ENCODE data around the gene HM13.
"Not testable (repeated sequence)": the region's sequence is repeated elsewhere in the genome, so short reads cannot be mapped to it uniquely, and the experiment has no call there.

Gene HM13

GRCh38 chr20:31604567-31605030 lies 90.4 kb downstream of the HM13 start:
- Histone ChIP-seq H3K79me2 (ENCODE audit: control insufficient read depth, insufficient read depth, low read length, unreplicated experiment) (peaks cover 31% of the 10 kb centered on the region), H3K4me3 (ENCODE audit: low read depth, low read length) (peak overlapping the region; percentile 81), H2AFZ (ENCODE audit: low read length, unreplicated experiment) (no peak overlapping the region), H3K27ac (ENCODE audit: low read depth, low read length) (peak overlapping the region; percentile 100), H3K36me3 (ENCODE audit: insufficient read depth, low read length) (peaks cover 11% of the 10 kb centered on the region; the same call in 1 of the 2 replicates), H3K4me1 (ENCODE audit: control insufficient read depth, insufficient read depth, low read length, unreplicated experiment) (peaks cover 41% of the 10 kb centered on the region), H3K27me3 (ENCODE audit: insufficient read depth, low read length) (no peaks in the 10 kb centered on the region)

DNA sequence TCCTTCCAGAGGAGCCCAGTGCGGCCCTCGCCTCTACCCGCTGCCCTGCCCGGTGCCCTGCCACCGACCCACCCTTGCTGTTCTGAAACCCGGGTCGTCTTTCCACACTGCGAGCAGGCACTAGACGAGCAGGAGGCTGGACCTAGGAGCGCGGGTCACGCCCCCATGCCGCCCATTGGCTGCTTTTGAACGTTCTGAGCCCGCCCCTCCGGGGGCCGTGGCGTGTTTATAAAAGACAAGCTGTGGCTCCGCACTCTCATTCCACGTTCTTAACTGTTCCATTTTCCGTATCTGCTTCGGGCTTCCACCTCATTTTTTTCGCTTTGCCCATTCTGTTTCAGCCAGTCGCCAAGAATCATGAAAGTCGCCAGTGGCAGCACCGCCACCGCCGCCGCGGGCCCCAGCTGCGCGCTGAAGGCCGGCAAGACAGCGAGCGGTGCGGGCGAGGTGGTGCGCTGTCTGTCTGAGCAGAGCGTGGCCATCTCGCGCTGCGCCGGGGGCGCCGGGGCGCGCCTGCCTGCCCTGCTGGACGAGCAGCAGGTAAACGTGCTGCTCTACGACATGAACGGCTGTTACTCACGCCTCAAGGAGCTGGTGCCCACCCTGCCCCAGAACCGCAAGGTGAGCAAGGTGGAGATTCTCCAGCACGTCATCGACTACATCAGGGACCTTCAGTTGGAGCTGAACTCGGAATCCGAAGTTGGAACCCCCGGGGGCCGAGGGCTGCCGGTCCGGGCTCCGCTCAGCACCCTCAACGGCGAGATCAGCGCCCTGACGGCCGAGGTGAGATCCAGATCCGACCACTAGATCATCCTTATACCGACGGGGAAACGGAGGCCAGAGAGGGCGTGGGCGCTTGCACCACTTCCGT lies 91.0 kb downstream of the HM13 start, which contains the start of gene ID1:
Gene ID1, plus strand, starts transcription at position 259 of the 871 bp plus-strand sequence. Its CDS starts 99 bp downstream, at position 358.
- no peak within 1 kb of the TSS for H2AFZ ChIP-seq (ENCODE audit: low read length, unreplicated experiment)
- peaks cover 31% of the 10 kb centered on the region for H3K79me2 ChIP-seq (ENCODE audit: control insufficient read depth, insufficient read depth, low read length, unreplicated experiment)
- peak within 1 kb of the TSS; percentile 81 for H3K4me3 ChIP-seq (ENCODE audit: low read depth, low read length)
- H3K27ac ChIP-seq (ENCODE audit: low read depth, low read length) = peak within 1 kb of the TSS; percentile 100
- peaks cover 11% of the 10 kb centered on the region; the same call in 1 of the 2 replicates for H3K36me3 ChIP-seq (ENCODE audit: insufficient read depth, low read length)
- H3K27me3 ChIP-seq (ENCODE audit: insufficient read depth, low read length) = no peaks in the 10 kb centered on the region
- H3K4me1 ChIP-seq (ENCODE audit: control insufficient read depth, insufficient read depth, low read length, unreplicated experiment) = peaks cover 41% of the 10 kb centered on the region

GRCh38 chr20:31605902-31606803 lies 91.9 kb downstream of the HM13 start:
- H3K4me3 ChIP-seq (ENCODE audit: low read depth, low read length) = peak overlapping the region; percentile 81
- peaks cover 50% of the 10 kb centered on the region for H3K4me1 ChIP-seq (ENCODE audit: control insufficient read depth, insufficient read depth, low read length, unreplicated experiment)
- peaks cover 31% of the 10 kb centered on the region for H3K79me2 ChIP-seq (ENCODE audit: control insufficient read depth, insufficient read depth, low read length, unreplicated experiment)
- no peak overlapping the region for H2AFZ ChIP-seq (ENCODE audit: low read length, unreplicated experiment)
- peak overlapping the region; percentile 100 for H3K27ac ChIP-seq (ENCODE audit: low read depth, low read length)
- no peaks in the 10 kb centered on the region for H3K27me3 ChIP-seq (ENCODE audit: insufficient read depth, low read length)
- H3K36me3 ChIP-seq (ENCODE audit: insufficient read depth, low read length) = peaks cover 11% of the 10 kb centered on the region; the same call in 1 of the 2 replicates

DNA sequence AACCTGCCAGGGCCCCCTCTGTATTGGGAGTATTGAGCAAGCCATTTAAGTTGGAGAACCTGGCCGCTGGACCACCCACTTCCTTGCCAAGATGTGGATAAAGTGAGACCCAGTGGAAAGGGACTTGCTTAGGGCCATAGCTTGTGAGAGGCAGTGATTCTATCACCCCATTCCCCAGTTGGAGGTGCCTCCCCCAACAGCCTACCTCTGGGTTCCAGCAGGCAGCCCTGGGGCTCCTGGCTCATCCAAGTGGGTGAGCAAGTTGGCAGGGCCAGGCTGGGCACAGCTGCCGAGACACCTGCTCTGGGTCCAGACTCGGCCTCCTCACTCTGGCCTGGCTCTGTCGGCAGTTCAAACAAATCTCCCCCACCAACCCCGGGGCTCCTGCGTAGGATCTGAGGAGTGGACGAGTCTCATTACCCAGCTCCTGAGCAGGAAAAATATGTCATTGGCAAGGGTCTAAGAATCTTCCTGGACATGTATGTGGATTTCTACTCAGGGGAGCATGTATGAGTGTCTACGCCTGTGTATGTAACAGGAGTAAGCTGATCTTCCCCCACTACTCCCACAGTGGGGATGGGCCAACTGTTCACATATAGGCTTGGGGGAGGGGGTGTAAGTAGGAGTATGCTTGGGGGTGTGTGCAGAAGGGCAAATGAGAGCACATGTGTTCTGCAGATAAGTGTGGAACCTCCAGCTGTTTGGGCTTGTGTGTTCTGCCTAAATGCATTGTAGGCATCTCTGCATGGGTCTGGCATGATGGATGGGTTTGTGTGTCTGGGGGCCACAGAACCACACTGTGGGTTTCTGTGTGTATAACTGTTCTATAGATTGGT lies 92.8 kb downstream of the HM13 start:
- Histone ChIP-seq H3K36me3 (ENCODE audit: insufficient read depth, low read length) (peaks cover 11% of the 10 kb centered on the region; the same call in 1 of the 2 replicates), H3K27ac (ENCODE audit: low read depth, low read length) (peak overlapping the region; percentile 100), H3K4me1 (ENCODE audit: control insufficient read depth, insufficient read depth, low read length, unreplicated experiment) (peaks cover 52% of the 10 kb centered on the region), H2AFZ (ENCODE audit: low read length, unreplicated experiment) (no peak overlapping the region), H3K79me2 (ENCODE audit: control insufficient read depth, insufficient read depth, low read length, unreplicated experiment) (peaks cover 31% of the 10 kb centered on the region), H3K4me3 (ENCODE audit: low read depth, low read length) (peak overlapping the region; percentile 81), H3K27me3 (ENCODE audit: insufficient read depth, low read length) (no peaks in the 10 kb centered on the region)

DNA sequence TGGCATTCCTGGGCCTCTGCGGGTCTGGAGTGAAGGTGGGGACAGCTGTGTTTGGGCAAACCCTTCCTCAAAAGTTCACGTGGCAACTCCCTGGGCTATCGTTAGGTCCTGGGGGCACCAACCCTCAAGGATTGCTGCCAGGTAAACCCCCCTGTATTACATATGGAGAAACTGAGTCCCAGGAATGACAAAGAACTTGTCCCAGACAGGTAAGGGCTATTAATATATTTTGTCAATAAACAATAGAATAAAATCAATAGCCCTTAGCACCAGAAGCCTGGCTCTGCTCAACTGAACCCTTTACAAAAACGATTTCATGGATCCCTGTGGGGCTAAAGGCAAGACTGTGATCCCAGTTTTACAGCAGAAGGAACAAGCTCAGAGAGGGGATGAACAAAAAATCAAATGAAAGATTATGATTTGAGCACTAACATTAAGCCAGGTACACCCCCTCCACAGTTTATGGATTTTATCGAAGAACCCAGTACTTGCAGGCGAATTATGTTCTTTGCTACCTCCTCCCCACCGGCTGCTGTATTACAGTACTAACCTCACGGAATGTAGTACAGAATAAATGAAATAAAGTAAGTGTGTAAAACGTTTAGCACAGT lies 93.5 kb downstream of the HM13 start:
- Histone ChIP-seq H2AFZ (ENCODE audit: low read length, unreplicated experiment) (no peak overlapping the region), H3K79me2 (ENCODE audit: control insufficient read depth, insufficient read depth, low read length, unreplicated experiment) (peaks cover 31% of the 10 kb centered on the region), H3K4me3 (ENCODE audit: low read depth, low read length) (peak overlapping the region; percentile 81), H3K36me3 (ENCODE audit: insufficient read depth, low read length) (peaks cover 11% of the 10 kb centered on the region; the same call in 1 of the 2 replicates), H3K27me3 (ENCODE audit: insufficient read depth, low read length) (no peaks in the 10 kb centered on the region), H3K27ac (ENCODE audit: low read depth, low read length) (peak overlapping the region; percentile 100), H3K4me1 (ENCODE audit: control insufficient read depth, insufficient read depth, low read length, unreplicated experiment) (peaks cover 48% of the 10 kb centered on the region)

- peaks cover 42% of the 10 kb centered on the region for H3K4me1 ChIP-seq (ENCODE audit: control insufficient read depth, insufficient read depth, low read length, unreplicated experiment)
These were observed 94.2 kb downstream of the HM13 start for GRCh38 chr20:31608251-31608945.

DNA sequence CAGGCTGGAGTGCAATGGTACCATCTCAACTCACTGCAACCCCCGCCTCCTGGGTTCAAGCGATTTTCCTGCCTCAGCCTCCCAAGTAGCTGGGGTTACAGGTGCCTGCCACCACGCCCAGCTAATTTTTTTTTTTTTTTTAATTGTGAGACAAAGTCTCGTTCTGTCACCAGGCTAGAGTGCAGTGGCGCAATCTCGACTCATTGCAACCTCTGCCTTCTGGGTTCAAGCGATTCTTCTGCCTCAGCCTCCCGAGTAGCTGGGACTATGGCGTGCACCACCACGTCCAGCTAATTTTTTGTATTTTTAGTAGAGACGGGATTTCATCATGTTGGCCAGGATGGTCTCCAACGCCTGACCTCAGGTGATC lies 98.0 kb downstream of the HM13 start:
- H3K4me1 ChIP-seq (ENCODE audit: control insufficient read depth, insufficient read depth, low read length, unreplicated experiment) = peaks cover 31% of the 10 kb centered on the region
- H3K27ac ChIP-seq (ENCODE audit: low read depth, low read length); H3K27me3 ChIP-seq (ENCODE audit: insufficient read depth, low read length); H3K79me2 ChIP-seq (ENCODE audit: control insufficient read depth, insufficient read depth, low read length, unreplicated experiment); H2AFZ ChIP-seq (ENCODE audit: low read length, unreplicated experiment); H3K4me3 ChIP-seq (ENCODE audit: low read depth, low read length); H3K36me3 ChIP-seq (ENCODE audit: insufficient read depth, low read length): not testable (repeated sequence)

More at GRCh38 chr20:31608251-31608945, 94.2 kb downstream of the HM13 start:
- Histone ChIP-seq H3K27ac (ENCODE audit: low read depth, low read length) (peak overlapping the region; percentile 100), H3K36me3 (ENCODE audit: insufficient read depth, low read length) (peaks cover 11% of the 10 kb centered on the region; the same call in 1 of the 2 replicates), H3K79me2 (ENCODE audit: control insufficient read depth, insufficient read depth, low read length, unreplicated experiment) (peaks cover 31% of the 10 kb centered on the region), H3K4me3 (ENCODE audit: low read depth, low read length) (peak overlapping the region; percentile 81; the same call in 1 of the 2 replicates), H3K27me3 (ENCODE audit: insufficient read depth, low read length) (no peaks in the 10 kb centered on the region), H2AFZ (ENCODE audit: low read length, unreplicated experiment) (peak overlapping the region; percentile 27)

DNA sequence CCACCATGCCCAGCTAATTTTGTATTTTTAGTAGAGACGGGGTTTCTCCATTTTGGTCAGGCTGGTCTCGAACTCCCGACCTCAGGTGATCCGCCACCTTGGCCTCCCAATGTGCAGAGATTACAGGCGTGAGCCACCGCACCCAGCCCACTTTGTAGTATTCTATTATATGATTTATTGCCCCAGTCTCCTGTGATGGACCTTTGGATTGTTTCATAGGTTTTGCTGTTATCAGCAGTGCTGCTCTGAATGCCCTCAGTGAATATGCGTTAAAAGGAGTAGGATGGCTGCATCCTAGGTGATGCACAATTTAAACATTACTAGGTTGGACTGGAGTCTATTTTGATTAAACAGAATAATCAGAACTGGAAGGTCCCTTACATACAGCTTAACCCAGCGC lies 101.2 kb downstream of the HM13 start:
- no peak overlapping the region for H3K4me3 ChIP-seq (ENCODE audit: low read depth, low read length)
- no peak overlapping the region for H2AFZ ChIP-seq (ENCODE audit: low read length, unreplicated experiment)
- H3K79me2 ChIP-seq (ENCODE audit: control insufficient read depth, insufficient read depth, low read length, unreplicated experiment) = no peaks in the 10 kb centered on the region
- peaks cover 10% of the 10 kb centered on the region for H3K4me1 ChIP-seq (ENCODE audit: control insufficient read depth, insufficient read depth, low read length, unreplicated experiment)
- no peak overlapping the region for H3K27ac ChIP-seq (ENCODE audit: low read depth, low read length)
- H3K27me3 ChIP-seq (ENCODE audit: insufficient read depth, low read length) = no peaks in the 10 kb centered on the region
- H3K36me3 ChIP-seq (ENCODE audit: insufficient read depth, low read length) = no peaks in the 10 kb centered on the region

GRCh38 chr20:31617432-31618104 lies 103.3 kb downstream of the HM13 start:
- Histone ChIP-seq H3K4me3 (ENCODE audit: low read depth, low read length) (no peak overlapping the region), H3K27me3 (ENCODE audit: insufficient read depth, low read length) (no peaks in the 10 kb centered on the region), H3K36me3 (ENCODE audit: insufficient read depth, low read length) (no peaks in the 10 kb centered on the region), H3K27ac (ENCODE audit: low read depth, low read length) (no peak overlapping the region), H3K4me1 (ENCODE audit: control insufficient read depth, insufficient read depth, low read length, unreplicated experiment) (no peaks in the 10 kb centered on the region), H3K79me2 (ENCODE audit: control insufficient read depth, insufficient read depth, low read length, unreplicated experiment) (no peaks in the 10 kb centered on the region), H2AFZ (ENCODE audit: low read length, unreplicated experiment) (no peak overlapping the region)
